Activated T-helper 1 cell treated with anti-CD3 and anti-CD28 coated beads, Interleukin-2, amount 50 U/mL, for 16 hours (primary cell): ENCODE measurements around the gene UBC.

Source experiments
- DNase-seq, 2 donors: peaks; one replicate each; pipeline ENCODE4 v3.0.0-alpha.2; 2020; ENCODE audit warnings: low read depth in 1 of 2, low spot score in 1 of 2

Gene UBC

GRCh38 chr12:124866195-124866882, 48.1 kb downstream of the UBC start:
- DNase-seq = no peak

- DNase-seq = no peak
These were observed 48.7 kb downstream of the UBC start for GRCh38 chr12:124865728-124866127.

- DNase-seq = no peak
These were observed 50.1 kb downstream of the UBC start for GRCh38 chr12:124864326-124864752.

GRCh38 chr12:124863416-124864325, 50.8 kb downstream of the UBC start, which contains the start of gene SCARB1:
Gene SCARB1, minus strand, starts transcription at chr12:124863864. Its CDS starts 144 bp downstream, at chr12:124863720.
- peak; percentile 50 to 69 for DNase-seq

- DNase-seq = no peak
These were observed 51.6 kb downstream of the UBC start for GRCh38 chr12:124862768-124863415.

GRCh38 chr12:124861898-124862676, 52.4 kb downstream of the UBC start:
- DNase-seq = no peak
